GM13976 (cell line): ENCODE measurements around the gene SYNE2.

Experiments used
- DNase-seq: peaks from one replicate; pipeline ENCODE4 v3.0.0; 2012; ENCODE audit warnings: low spot score
- in situ Hi-C: fragments of 300-500 bp; cut with MboI; formaldehyde crosslinking; loops from one replicate; pipeline ENCODE4 v1.12.0; 2022; ENCODE audit warnings: low sequenced_read_pairs, mixed read lengths, inconsistent platforms; ENCODE audit not compliant: unreplicated experiment
- TF ChIP-seq, protein P1 (sequence below): IDR thresholded peaks from 2 replicates; pipeline ENCODE4 v1.5.1; 2012; ENCODE audit warnings: borderline replicate concordance, mild to moderate bottlenecking; ENCODE audit not compliant: insufficient read depth; ENCODE audit errors: extremely low read depth, missing control alignments, control extremely low read depth

SYNE2 gene

DNA sequence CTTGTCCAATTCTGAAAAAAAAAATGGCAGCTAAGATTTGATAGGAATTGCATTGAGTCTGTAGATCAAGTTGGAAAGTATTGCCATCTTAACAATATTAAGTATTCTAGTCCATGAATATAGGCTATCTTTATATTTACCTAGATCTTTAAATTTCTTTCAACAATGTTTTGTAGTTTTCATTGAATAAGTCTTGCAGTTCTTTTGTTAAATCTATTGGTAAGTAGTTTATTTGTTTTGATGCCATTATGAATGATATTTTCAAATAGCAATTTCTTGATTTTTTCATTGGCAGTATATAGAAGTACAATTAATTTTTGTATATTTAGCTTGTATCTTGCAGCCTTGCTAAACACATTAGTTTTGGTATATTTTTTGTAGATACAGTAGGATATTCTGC, 71.6 kb downstream of the SYNE2 start:
- in situ Hi-C loops, result no loop called here
- no peak for DNase-seq
- TF ChIP-seq, protein P1, sequence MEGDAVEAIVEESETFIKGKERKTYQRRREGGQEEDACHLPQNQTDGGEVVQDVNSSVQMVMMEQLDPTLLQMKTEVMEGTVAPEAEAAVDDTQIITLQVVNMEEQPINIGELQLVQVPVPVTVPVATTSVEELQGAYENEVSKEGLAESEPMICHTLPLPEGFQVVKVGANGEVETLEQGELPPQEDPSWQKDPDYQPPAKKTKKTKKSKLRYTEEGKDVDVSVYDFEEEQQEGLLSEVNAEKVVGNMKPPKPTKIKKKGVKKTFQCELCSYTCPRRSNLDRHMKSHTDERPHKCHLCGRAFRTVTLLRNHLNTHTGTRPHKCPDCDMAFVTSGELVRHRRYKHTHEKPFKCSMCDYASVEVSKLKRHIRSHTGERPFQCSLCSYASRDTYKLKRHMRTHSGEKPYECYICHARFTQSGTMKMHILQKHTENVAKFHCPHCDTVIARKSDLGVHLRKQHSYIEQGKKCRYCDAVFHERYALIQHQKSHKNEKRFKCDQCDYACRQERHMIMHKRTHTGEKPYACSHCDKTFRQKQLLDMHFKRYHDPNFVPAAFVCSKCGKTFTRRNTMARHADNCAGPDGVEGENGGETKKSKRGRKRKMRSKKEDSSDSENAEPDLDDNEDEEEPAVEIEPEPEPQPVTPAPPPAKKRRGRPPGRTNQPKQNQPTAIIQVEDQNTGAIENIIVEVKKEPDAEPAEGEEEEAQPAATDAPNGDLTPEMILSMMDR, result no peak

DNA sequence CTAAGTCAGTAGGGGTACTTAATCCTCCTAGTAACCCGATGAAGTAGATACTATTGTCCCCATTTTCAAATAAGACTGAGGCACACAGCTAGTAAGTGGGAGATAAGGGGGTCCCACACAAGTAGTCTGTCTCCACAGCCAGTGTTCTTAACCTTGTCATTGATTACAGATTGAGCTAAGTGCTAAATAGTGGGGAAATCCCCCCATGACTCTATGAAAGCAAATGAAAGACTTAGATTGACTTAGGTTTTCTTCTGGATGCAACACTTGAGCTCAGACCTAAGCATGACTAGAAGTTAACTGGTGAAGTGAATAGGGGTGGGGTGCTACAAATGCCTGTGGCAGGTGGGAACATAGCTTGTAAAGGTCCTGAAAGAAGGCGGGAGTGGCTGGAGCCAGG, 73.8 kb downstream of the SYNE2 start:
- in situ Hi-C loops, result no loop called here
- DNase-seq, result no peak
- TF ChIP-seq, protein P1, result no peak

DNA sequence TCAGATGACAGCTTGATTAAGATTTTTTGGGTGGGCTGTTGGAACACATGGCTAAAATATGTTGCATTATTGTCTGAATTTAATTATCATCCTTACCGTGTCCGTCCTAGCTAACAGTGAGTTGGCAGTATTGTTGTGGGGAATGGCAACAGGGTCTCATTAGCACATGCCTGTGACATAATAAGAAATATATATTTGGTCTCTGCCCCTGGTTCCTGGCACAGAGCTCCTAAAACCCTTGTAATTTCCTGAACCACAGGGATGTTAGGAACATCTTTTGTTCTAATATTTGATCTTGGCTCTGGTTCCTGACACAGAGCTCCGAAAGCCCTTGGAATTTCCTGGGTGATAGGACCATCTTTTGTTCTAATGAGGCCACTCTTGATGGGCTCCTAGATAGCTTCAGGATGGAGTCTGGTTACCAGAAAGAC, 76.0 kb downstream of the SYNE2 start:
- DNase-seq, result no peak
- in situ Hi-C loops, result no loop called here
- TF ChIP-seq, protein P1, result no peak

DNA sequence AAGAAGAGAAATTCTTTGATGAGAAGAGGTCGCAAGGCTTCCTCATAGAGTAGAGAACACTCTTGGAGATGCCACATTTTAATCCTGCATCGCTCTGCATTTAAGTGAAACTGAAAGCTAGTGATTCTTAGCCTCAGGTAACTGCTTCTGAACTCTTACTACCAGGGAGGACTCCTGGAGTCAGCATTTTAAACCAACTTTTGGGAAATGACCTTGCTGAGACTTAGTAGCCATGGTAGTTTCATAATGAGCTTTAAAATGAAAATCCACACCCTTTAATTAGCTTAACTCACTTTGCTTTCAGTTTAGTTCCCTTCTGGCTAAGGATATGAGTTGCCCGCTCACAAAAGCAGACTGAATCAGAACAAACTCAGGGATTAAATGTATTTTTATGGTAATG, 80.3 kb downstream of the SYNE2 start:
- in situ Hi-C loops, result no loop called here
- DNase-seq, result no peak

DNA sequence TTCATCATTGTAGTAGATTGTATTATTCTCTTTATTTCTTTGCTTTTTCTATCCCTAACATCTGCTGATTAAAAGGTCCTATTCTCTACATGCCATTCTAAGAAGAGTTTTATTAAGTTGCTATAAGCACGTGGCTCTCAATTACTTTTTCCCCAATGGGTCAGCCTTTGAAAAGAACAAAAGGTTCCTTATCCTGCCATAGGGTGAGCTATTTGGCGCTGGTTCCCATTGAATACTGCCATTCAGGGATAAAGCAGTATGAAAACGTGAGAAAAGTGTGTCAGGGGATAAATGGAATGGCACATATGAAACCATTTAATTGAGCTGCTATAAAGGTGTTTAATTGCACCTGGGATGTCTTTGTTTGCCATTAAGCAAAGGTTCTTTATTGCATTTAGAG, 80.9 kb downstream of the SYNE2 start:
- in situ Hi-C loops, result no loop called here
- TF ChIP-seq, protein P1, result no peak
- DNase-seq, result no peak

More for the DNA sequence above, 80.3 kb downstream of the SYNE2 start:
- TF ChIP-seq, protein P1, result no peak

DNA sequence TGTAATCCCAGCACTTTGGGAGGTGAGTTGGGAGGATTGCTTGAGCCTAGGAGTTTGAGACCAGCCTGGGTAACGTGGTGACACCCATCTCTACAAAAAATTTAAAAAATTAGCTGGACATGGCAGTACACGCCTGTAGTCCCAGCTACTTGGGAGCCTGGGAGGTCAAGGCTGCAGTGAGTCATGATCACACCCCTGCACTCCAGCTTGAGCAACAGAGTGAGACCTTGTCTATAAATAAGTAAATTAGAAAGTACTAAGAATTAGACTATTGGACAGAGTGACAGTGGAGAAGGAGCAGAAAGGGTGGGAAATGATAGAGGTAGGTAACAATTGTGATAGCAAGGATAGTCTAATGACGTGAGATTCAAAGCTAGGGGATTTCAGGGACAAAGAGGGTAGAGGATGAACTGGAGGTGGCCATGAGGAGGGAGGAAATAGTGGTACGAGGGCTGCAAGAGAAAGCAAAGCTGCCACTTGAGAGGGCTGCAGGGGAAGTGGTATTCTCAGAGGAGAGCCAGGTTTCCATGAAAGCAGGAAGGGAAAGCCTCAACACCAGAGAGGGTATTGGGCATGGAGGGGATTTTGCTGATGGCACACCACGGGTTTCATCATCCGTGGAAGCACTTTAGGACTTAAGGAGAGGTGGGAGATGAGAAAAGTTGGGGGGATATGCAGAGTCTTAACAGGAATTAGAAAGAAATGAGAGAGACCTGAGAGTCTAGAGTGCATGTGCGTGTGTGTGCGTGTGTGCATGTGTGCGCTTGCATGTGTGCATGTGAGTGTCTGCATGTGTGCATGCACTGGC, 85.6 kb downstream of the SYNE2 start:
- in situ Hi-C loops, result no loop called here
- TF ChIP-seq, protein P1, result no peak
- peak; percentile 36 for DNase-seq
